ENCODE results near the gene MOCS1. TPM values are rescaled to one million over a fixed set of nuclear protein-coding genes. Genes with fewer than 3 reads are reported as not detected.

MOCS1 gene
- total and polyA plus RNA-seq, 9 of the 15 experiments (the other 6 are each of a cell fraction or from before 2014, with no cell fraction given), result 0.69 to 12.7 (median 8.7) TPM

GRCh38 chr6:39950125-39950720 lies 16.0 kb upstream of the MOCS1 start (continued):
- TF ChIP-seq HSF4 (CRISPR knock-in tag; IDR thresholded peaks at IDR 0.05; ENCODE audit: borderline replicate concordance) (no peak), USF2 (CRISPR knock-in tag; IDR thresholded peaks at IDR 0.05) (peak; percentile 49; the same call in 1 of the 2 replicates), ZSCAN32 (CRISPR knock-in tag; IDR thresholded peaks at IDR 0.05) (no peak), ARID4B (CRISPR knock-in tag; IDR thresholded peaks at IDR 0.05) (no peak), CREB3L1 (IDR thresholded peaks at IDR 0.05; ENCODE audit: borderline replicate concordance, low read depth) (no peak), ZBTB7A (IDR thresholded peaks at IDR 0.05; ENCODE audit: borderline replicate concordance, control insufficient read depth, low read depth, low read length) (no peak), NFXL1 (CRISPR knock-in tag; IDR thresholded peaks at IDR 0.05) (no peak), ZNF830 (CRISPR knock-in tag; IDR thresholded peaks at IDR 0.05) (no peak), STAT5A (IDR thresholded peaks at IDR 0.05; ENCODE audit: borderline replicate concordance, low read length) (no peak), BRF1 (IDR thresholded peaks at IDR 0.05; ENCODE audit: borderline replicate concordance, extremely low read depth, insufficient read length) (no peak), ATF7 (IDR thresholded peaks at IDR 0.05) (peak; percentile 47; the same call in 1 of the 2 replicates), ZNF449 (CRISPR knock-in tag; IDR thresholded peaks at IDR 0.05) (peak; percentile 83), HIVEP1 (CRISPR knock-in tag; IDR thresholded peaks at IDR 0.05) (peak; percentile 81; the same call in 1 of the 2 replicates), NFE2 (IDR thresholded peaks at IDR 0.05; ENCODE audit: low read depth) (no peak), ZBTB8A (IDR thresholded peaks at IDR 0.05; ENCODE audit: partially characterized antibody) (no peak), KAT7 (CRISPR knock-in tag; IDR thresholded peaks at IDR 0.05; ENCODE audit: borderline replicate concordance) (no peak), ZNF212 (CRISPR knock-in tag; IDR thresholded peaks at IDR 0.05) (no peak), SPI1 (IDR thresholded peaks at IDR 0.05; ENCODE audit: borderline replicate concordance, low read depth, low read length) (no peak), ATF1 (CRISPR knock-in tag; IDR thresholded peaks at IDR 0.05) (no peak), ATF1 (tag; IDR thresholded peaks at IDR 0.05) (no peak), MCM7 (IDR thresholded peaks at IDR 0.05) (no peak)
